Measurements from ENCODE around the gene ZFP57. TPM values are rescaled to one million over a fixed set of nuclear protein-coding genes. Genes with fewer than 3 reads are reported as not detected.

Gene ZFP57
- total and polyA plus RNA-seq, 2 experiments from 2014 or later: 0.59 to 0.84 TPM

DNA sequence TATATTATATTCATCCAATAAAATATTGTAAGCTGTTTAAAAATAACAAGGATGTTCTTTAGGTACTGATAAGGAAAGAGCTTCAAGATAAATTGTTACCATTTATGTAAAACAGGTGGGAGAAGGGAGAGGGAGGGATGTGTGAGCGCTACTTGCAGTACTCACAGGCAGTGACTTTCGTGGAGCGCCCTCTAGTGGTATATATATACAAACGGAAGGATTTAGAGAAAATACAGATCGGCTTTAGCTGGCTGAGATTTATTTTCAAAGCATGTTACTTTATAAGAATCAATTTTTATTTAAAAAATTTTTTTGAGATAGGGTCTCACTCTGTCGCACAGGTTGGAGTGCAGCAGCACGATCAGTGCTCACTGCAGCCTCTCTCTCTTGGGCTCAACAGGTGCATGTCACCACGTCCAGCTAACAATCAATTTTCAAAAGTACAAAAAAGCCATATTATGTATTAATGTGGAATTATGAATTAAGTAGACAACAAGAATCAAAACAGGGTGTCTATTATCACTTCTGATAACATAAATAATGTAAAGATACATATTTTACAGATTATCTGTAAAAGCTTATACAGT is 27.4 kb downstream of the ZFP57 start:
- no peak overlapping the region for H3K4me2 ChIP-seq
- no peak overlapping the region for H3K4me3 ChIP-seq
- ATAC-seq (peak; percentile 4; the same call in 1 of the 3 replicates), DNase-seq (ENCODE audit: low spot score) (peak; percentile 94)
- no peak overlapping the region for H3K4me3 Mint-ChIP-seq
- no peaks in the 10 kb centered on the region for H3K36me3 Mint-ChIP-seq (ENCODE audit: low read depth)
- H3K27me3 Mint-ChIP-seq (ENCODE audit: insufficient read depth, low read depth, poor library complexity): peaks cover 2% of the 10 kb centered on the region
- H3K36me3 ChIP-seq (ENCODE audit: insufficient read depth): no peaks in the 10 kb centered on the region
- H3K27ac Mint-ChIP-seq: no peak overlapping the region
- H3K4me1 Mint-ChIP-seq: peaks cover 38% of the 10 kb centered on the region
- no peaks in the 10 kb centered on the region for H3K9me2 ChIP-seq (ENCODE audit: insufficient read depth)
- no peaks in the 10 kb centered on the region for H3K79me2 ChIP-seq (replicated peaks; ENCODE audit: insufficient read depth)
- H3K9me3 Mint-ChIP-seq: no peaks in the 10 kb centered on the region; the same call in 2 of the 3 replicates
- H3K27ac ChIP-seq (ENCODE audit: low read depth): no peak overlapping the region
- TF ChIP-seq, protein P1, sequence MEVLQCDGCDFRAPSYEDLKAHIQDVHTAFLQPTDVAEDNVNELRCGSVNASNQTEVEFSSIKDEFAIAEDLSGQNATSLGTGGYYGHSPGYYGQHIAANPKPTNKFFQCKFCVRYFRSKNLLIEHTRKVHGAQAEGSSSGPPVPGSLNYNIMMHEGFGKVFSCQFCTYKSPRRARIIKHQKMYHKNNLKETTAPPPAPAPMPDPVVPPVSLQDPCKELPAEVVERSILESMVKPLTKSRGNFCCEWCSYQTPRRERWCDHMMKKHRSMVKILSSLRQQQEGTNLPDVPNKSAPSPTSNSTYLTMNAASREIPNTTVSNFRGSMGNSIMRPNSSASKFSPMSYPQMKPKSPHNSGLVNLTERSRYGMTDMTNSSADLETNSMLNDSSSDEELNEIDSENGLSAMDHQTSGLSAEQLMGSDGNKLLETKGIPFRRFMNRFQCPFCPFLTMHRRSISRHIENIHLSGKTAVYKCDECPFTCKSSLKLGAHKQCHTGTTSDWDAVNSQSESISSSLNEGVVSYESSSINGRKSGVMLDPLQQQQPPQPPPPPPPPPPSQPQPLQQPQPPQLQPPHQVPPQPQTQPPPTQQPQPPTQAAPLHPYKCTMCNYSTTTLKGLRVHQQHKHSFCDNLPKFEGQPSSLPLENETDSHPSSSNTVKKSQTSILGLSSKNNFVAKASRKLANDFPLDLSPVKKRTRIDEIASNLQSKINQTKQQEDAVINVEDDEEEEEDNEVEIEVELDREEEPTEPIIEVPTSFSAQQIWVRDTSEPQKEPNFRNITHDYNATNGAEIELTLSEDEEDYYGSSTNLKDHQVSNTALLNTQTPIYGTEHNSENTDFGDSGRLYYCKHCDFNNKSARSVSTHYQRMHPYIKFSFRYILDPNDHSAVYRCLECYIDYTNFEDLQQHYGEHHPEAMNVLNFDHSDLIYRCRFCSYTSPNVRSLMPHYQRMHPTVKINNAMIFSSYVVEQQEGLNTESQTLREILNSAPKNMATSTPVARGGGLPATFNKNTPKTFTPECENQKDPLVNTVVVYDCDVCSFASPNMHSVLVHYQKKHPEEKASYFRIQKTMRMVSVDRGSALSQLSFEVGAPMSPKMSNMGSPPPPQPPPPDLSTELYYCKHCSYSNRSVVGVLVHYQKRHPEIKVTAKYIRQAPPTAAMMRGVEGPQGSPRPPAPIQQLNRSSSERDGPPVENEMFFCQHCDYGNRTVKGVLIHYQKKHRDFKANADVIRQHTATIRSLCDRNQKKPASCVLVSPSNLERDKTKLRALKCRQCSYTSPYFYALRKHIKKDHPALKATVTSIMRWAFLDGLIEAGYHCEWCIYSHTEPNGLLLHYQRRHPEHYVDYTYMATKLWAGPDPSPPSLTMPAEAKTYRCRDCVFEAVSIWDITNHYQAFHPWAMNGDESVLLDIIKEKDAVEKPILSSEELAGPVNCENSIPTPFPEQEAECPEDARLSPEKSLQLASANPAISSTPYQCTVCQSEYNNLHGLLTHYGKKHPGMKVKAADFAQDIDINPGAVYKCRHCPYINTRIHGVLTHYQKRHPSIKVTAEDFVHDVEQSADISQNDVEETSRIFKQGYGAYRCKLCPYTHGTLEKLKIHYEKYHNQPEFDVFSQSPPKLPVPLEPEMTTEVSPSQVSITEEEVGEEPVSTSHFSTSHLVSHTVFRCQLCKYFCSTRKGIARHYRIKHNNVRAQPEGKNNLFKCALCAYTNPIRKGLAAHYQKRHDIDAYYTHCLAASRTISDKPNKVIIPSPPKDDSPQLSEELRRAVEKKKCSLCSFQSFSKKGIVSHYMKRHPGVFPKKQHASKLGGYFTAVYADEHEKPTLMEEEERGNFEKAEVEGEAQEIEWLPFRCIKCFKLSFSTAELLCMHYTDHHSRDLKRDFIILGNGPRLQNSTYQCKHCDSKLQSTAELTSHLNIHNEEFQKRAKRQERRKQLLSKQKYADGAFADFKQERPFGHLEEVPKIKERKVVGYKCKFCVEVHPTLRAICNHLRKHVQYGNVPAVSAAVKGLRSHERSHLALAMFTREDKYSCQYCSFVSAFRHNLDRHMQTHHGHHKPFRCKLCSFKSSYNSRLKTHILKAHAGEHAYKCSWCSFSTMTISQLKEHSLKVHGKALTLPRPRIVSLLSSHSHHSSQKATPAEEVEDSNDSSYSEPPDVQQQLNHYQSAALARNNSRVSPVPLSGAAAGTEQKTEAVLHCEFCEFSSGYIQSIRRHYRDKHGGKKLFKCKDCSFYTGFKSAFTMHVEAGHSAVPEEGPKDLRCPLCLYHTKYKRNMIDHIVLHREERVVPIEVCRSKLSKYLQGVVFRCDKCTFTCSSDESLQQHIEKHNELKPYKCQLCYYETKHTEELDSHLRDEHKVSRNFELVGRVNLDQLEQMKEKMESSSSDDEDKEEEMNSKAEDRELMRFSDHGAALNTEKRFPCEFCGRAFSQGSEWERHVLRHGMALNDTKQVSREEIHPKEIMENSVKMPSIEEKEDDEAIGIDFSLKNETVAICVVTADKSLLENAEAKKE (CRISPR knock-in tag; IDR thresholded peaks at IDR 0.05): no peak
- TF ChIP-seq NANOG (IDR thresholded peaks at IDR 0.05; ENCODE audit: borderline replicate concordance) (no peak), JUNB (IDR thresholded peaks at IDR 0.05; ENCODE audit: unreplicated experiment) (no peak), ZNF114 (CRISPR knock-in tag; IDR thresholded peaks at IDR 0.05) (no peak)
- TF ChIP-seq, protein P2, sequence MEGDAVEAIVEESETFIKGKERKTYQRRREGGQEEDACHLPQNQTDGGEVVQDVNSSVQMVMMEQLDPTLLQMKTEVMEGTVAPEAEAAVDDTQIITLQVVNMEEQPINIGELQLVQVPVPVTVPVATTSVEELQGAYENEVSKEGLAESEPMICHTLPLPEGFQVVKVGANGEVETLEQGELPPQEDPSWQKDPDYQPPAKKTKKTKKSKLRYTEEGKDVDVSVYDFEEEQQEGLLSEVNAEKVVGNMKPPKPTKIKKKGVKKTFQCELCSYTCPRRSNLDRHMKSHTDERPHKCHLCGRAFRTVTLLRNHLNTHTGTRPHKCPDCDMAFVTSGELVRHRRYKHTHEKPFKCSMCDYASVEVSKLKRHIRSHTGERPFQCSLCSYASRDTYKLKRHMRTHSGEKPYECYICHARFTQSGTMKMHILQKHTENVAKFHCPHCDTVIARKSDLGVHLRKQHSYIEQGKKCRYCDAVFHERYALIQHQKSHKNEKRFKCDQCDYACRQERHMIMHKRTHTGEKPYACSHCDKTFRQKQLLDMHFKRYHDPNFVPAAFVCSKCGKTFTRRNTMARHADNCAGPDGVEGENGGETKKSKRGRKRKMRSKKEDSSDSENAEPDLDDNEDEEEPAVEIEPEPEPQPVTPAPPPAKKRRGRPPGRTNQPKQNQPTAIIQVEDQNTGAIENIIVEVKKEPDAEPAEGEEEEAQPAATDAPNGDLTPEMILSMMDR (conservative IDR thresholded peaks at IDR 0.05; ENCODE audit: low read depth in 2 of 2): peak; percentile 81 to 84
- H4K20me1 ChIP-seq (replicated peaks; ENCODE audit: insufficient read depth): no peaks in the 10 kb centered on the region
- H3K27me3 ChIP-seq (ENCODE audit: insufficient read depth): no peaks in the 10 kb centered on the region
- peaks cover 24% of the 10 kb centered on the region for H3K4me1 ChIP-seq (ENCODE audit: insufficient read depth)
- no peak overlapping the region for H2AFZ ChIP-seq
- H3F3A ChIP-seq (replicated peaks; ENCODE audit: low read depth): no peaks in the 10 kb centered on the region

All from GM23338 (cell line).